SK-N-SH (cell line): Measurements from ENCODE around the gene SC5D. TPM values are rescaled to one million over a fixed set of nuclear protein-coding genes. Genes with fewer than 3 reads are reported as not detected.

Experiments
- CTCF ChIA-PET: fragments of 300-600, 350-600 bp; formaldehyde crosslinking; extraction: SDS; loops from one replicate; lab custom pipeline; 2021; lab: Yijun Ruan, JAX
- POLR2A ChIA-PET: fragments of 350-600 bp; sonication (Branson Sonifier 250); formaldehyde crosslinking; extraction: SDS; loops from one replicate; lab custom pipeline; 2020; ENCODE audit warnings: antibody characterized with exemption, inconsistent platforms; lab: Yijun Ruan, JAX
- DNase-seq: peaks from one replicate; pipeline ENCODE4 v3.0.0; 2012
- H2AFZ ChIP-seq: fragments of 200-600 bp; sonication (generic); 2 replicates; pipeline ENCODE4 v1.8.1; 2016; ENCODE audit warnings: antibody characterized with exemption, mild to moderate bottlenecking, low read depth
- H3F3A ChIP-seq: fragments of 200-600 bp; sonication (generic); replicated peaks from 2 replicates; pipeline ENCODE3; 2016; ENCODE audit warnings: antibody characterized with exemption, mild to moderate bottlenecking; ENCODE audit not compliant: insufficient read depth
- H3K27ac ChIP-seq, 2 experiments: fragments of 200-500 bp in 1 of 2; fragments of 200-600 bp in 1 of 2; sonication (Bioruptor generic) in 1 of 2; sonication (generic), shearing (Covaris generic) in 1 of 2; 2 replicates each; pipeline versions ENCODE4 v1.5.1 to v1.6.1; 2014 to 2016; ENCODE audit warnings: low read depth in 2 of 2, inconsistent platforms in 1 of 2, low read length in 1 of 2, mild to moderate bottlenecking in 1 of 2, mixed read lengths in 1 of 2
- H3K27me3 ChIP-seq: fragments of 200-600 bp; sonication (generic), shearing (Covaris generic); 2 replicates; pipeline ENCODE4 v1.6.1; 2016; ENCODE audit warnings: mixed run types; ENCODE audit not compliant: insufficient read depth
- H3K36me3 ChIP-seq, 2 experiments: fragments of 200-500 bp in 1 of 2; fragments of 200-600 bp in 1 of 2; sonication (Bioruptor generic) in 1 of 2; sonication (generic) in 1 of 2; replicated peaks in 1 of 2; 2 replicates each; pipeline versions ENCODE3 to v1.5.1; 2014 to 2016; ENCODE audit warnings: low read length in 1 of 2, mild to moderate bottlenecking in 1 of 2; ENCODE audit not compliant: insufficient read depth in 2 of 2, control insufficient read depth in 1 of 2
- H3K4me1 ChIP-seq, 2 experiments: fragments of 200-500 bp in 1 of 2; fragments of 200-600 bp in 1 of 2; sonication (Bioruptor generic) in 1 of 2; sonication (generic), shearing (Covaris generic) in 1 of 2; 2 replicates each; pipeline versions ENCODE4 v1.5.1 to v1.6.1; 2014 to 2016; ENCODE audit warnings: low read depth in 1 of 2, low read length in 1 of 2, mixed run types in 1 of 2; ENCODE audit not compliant: insufficient read depth in 2 of 2, control insufficient read depth in 1 of 2
- H3K4me2 ChIP-seq: fragments of 200-600 bp; sonication (generic), shearing (Covaris generic); 2 replicates; pipeline ENCODE4 v1.6.1; 2017; ENCODE audit warnings: mixed run types
- H3K4me3 ChIP-seq, 2 experiments: fragments of 200-500 bp in 1 of 2; fragments of 200-600 bp in 1 of 2; sonication (Bioruptor generic) in 1 of 2; sonication (generic), shearing (Covaris generic) in 1 of 2; 2 replicates each; pipeline versions ENCODE4 v1.5.1 to v1.8.1; 2014 to 2016; ENCODE audit warnings: low read depth in 2 of 2, inconsistent platforms in 1 of 2, low read length in 1 of 2, mild to moderate bottlenecking in 1 of 2, mixed read lengths in 1 of 2, moderate library complexity in 1 of 2
- H3K79me2 ChIP-seq: fragments of 200-600 bp; sonication (generic); 2 replicates; pipeline ENCODE4 v1.8.1; 2017; ENCODE audit warnings: mild to moderate bottlenecking; ENCODE audit not compliant: insufficient read depth
- H3K9ac ChIP-seq: fragments of 200-600 bp; sonication (generic); 2 replicates; pipeline ENCODE4 v1.6.1; 2017; ENCODE audit warnings: mixed run types
- H3K9me2 ChIP-seq: fragments of 200-600 bp; sonication (generic); 2 replicates; pipeline ENCODE4 v1.6.1; 2017; ENCODE audit warnings: mixed run types
- H3K9me3 ChIP-seq: fragments of 200-600 bp; sonication (generic); 2 replicates; pipeline ENCODE4 v1.6.1; 2017; ENCODE audit warnings: mixed run types, mild to moderate bottlenecking, moderate library complexity
- H4K20me1 ChIP-seq: fragments of 200-600 bp; sonication (generic); 2 replicates; pipeline ENCODE4 v1.6.1; 2017; ENCODE audit warnings: mild to moderate bottlenecking, mixed run types; ENCODE audit not compliant: insufficient read depth
- EP300 ChIP-seq, 2 experiments: IDR thresholded peaks; 2 replicates each; pipeline versions ENCODE4 v1.4.0 to v1.6.1; 2012; ENCODE audit warnings: borderline replicate concordance in 1 of 2, low read depth in 1 of 2, low read length in 1 of 2
- FOSL2 ChIP-seq: IDR thresholded peaks from 2 replicates; pipeline ENCODE4 v1.4.0; 2012; ENCODE audit warnings: low read depth, mild to moderate bottlenecking, moderate library complexity, borderline replicate concordance
- FOXJ3 ChIP-seq: sonication (generic); formaldehyde crosslinking; IDR thresholded peaks from 2 replicates; pipeline ENCODE4 v1.5.1; 2020; ENCODE audit warnings: mild to moderate bottlenecking, missing genetic modification reagents
- GABPA ChIP-seq: IDR thresholded peaks from 2 replicates; pipeline ENCODE4 v1.4.0; 2012; ENCODE audit warnings: low read depth, mild to moderate bottlenecking
- IRF3 ChIP-seq: fragments of 150-350 bp; IDR thresholded peaks from 2 replicates; pipeline ENCODE4 v1.6.1; 2016; ENCODE audit warnings: mild to moderate bottlenecking, low read depth, low read length
- JUND ChIP-seq: IDR thresholded peaks from 2 replicates; pipeline ENCODE4 v1.4.0; 2012
- MAX ChIP-seq: IDR thresholded peaks from 2 replicates; pipeline ENCODE4 v1.4.0; 2012; ENCODE audit warnings: low read depth
- MXI1 ChIP-seq: IDR thresholded peaks from 2 replicates; pipeline ENCODE4 v1.6.1; 2012; ENCODE audit warnings: mild to moderate bottlenecking, low read depth, low read length, improper control_type of control experiment
- POLR2AphosphoS5 ChIP-seq: IDR thresholded peaks from 2 replicates; pipeline ENCODE4 v1.6.1; 2012; ENCODE audit warnings: low read depth, low read length
- RAD21 ChIP-seq: IDR thresholded peaks from 2 replicates; pipeline ENCODE4 v1.6.1; 2012; ENCODE audit warnings: mild to moderate bottlenecking, low read length
- RFX5 ChIP-seq: IDR thresholded peaks from 2 replicates; pipeline ENCODE4 v1.6.1; 2012; ENCODE audit warnings: mild to moderate bottlenecking, improper control_type of control experiment, low read length
- RXRA ChIP-seq: IDR thresholded peaks from 2 replicates; pipeline ENCODE4 v1.4.0; 2012; ENCODE audit warnings: low read depth, mild to moderate bottlenecking, borderline replicate concordance
- SIN3A ChIP-seq: IDR thresholded peaks from 2 replicates; pipeline ENCODE4 v1.6.1; 2012; ENCODE audit warnings: low read depth, mild to moderate bottlenecking, low read length, moderate library complexity, borderline replicate concordance
- SMC3 ChIP-seq: IDR thresholded peaks from 2 replicates; pipeline ENCODE4 v1.6.1; 2012; ENCODE audit warnings: low read depth, low read length, improper control_type of control experiment
- TEAD4 ChIP-seq: IDR thresholded peaks from 2 replicates; pipeline ENCODE4 v1.4.0; 2012; ENCODE audit warnings: mild to moderate bottlenecking, borderline replicate concordance; ENCODE audit not compliant: insufficient read depth
- USF1 ChIP-seq: IDR thresholded peaks from 2 replicates; pipeline ENCODE4 v1.4.0; 2012; ENCODE audit warnings: low read depth, borderline replicate concordance
- YY1 ChIP-seq: IDR thresholded peaks from 2 replicates; pipeline ENCODE4 v1.4.0; 2012; ENCODE audit warnings: low read depth, mild to moderate bottlenecking
- WGBS: methylation state at CpG from one replicate; pipeline ENCODE4 v1.1.6; 2017; ENCODE audit warnings: low lambda C conversion rate; 5-methylcytosine and 5-hydroxymethylcytosine counted together
- polyA plus RNA-seq, 3 experiments: library from polyadenylated mRNA; depleted of rRNA; stranded (reverse); fragments of >200 nt; gene quantifications; 2 replicates each; pipeline ENCODE4 v1.2.3, GENCODE V29; 2012

The SC5D gene
- polyA plus RNA-seq, 1 of the 3 experiments (the other 2 are of a cell fraction) = 8.9 TPM

GRCh38 chr11:121282386-121282785 is 10.2 kb upstream of the SC5D start:
- no peak for DNase-seq
- WGBS = 20% methylated on average over 4 of the region's 4 CpGs
- H3K4me2 ChIP-seq = no peak overlapping the region
- no peaks in the 10 kb centered on the region for H3K79me2 ChIP-seq
- no peaks in the 10 kb centered on the region for H3K9me2 ChIP-seq
- no peaks in the 10 kb centered on the region for H4K20me1 ChIP-seq
- H3K4me3 ChIP-seq = no peak overlapping the region
- no peak for TF ChIP-seq RAD21
- TF ChIP-seq SIN3A = no peak
- no peak for TF ChIP-seq IRF3
- no peak for TF ChIP-seq RXRA
- TF ChIP-seq, all 33 proteins: peak for 0
- peaks cover 0 to 4% of the 10 kb centered on the region in 2 experiments; a peak in 1 of 4 replicates for H3K4me1 ChIP-seq
- H3K27ac ChIP-seq = no peak overlapping the region
- ChIA-PET POLR2A (no interaction called here), CTCF (no interaction called here)
- no peak overlapping the region for H3K9ac ChIP-seq
- no peak overlapping the region for H2AFZ ChIP-seq
- no peaks in the 10 kb centered on the region for H3F3A ChIP-seq
- no peaks in the 10 kb centered on the region for H3K9me3 ChIP-seq
- H3K27me3 ChIP-seq = peaks cover 8% of the 10 kb centered on the region; the same call in 1 of the 2 replicates
- no peaks in the 10 kb centered on the region for H3K36me3 ChIP-seq

- Histone ChIP-seq H3F3A (no peaks in the 10 kb centered on the region), H3K9me2 (no peaks in the 10 kb centered on the region), H3K27ac (no peak overlapping the region), H3K4me3 (no peak overlapping the region), H3K79me2 (no peaks in the 10 kb centered on the region), H3K36me3 (no peaks in the 10 kb centered on the region), H3K9ac (no peak overlapping the region), H3K9me3 (no peaks in the 10 kb centered on the region), H2AFZ (no peak overlapping the region), H4K20me1 (no peaks in the 10 kb centered on the region), H3K4me1 (peaks cover 0 to 4% of the 10 kb centered on the region in 2 experiments; a peak in 1 of 4 replicates), H3K4me2 (no peak overlapping the region), H3K27me3 (peaks cover 8% of the 10 kb centered on the region; the same call in 1 of the 2 replicates)
- POLR2A ChIA-PET = no interaction called here
- CTCF ChIA-PET = no interaction called here
- WGBS = 60% methylated on average over 4 of the region's 4 CpGs
- TF ChIP-seq POLR2AphosphoS5 (no peak), JUND (no peak)
- no peak for DNase-seq
Measured at GRCh38 chr11:121282886-121283502, 9.6 kb upstream of the SC5D start.

GRCh38 chr11:121291319-121291718 is 1.3 kb upstream of the SC5D start:
- Histone ChIP-seq H3K4me1 (peaks cover 0 to 4% of the 10 kb centered on the region in 2 experiments; a peak in 2 of 4 replicates), H4K20me1 (no peaks in the 10 kb centered on the region; the same call in 1 of the 2 replicates), H2AFZ (no peak overlapping the region), H3K36me3 (no peaks in the 10 kb centered on the region), H3K9me3 (no peaks in the 10 kb centered on the region), H3K27ac (no peak overlapping the region), H3K79me2 (peaks cover 29% of the 10 kb centered on the region; the same call in 1 of the 2 replicates), H3K9me2 (no peaks in the 10 kb centered on the region), H3F3A (no peaks in the 10 kb centered on the region), H3K9ac (no peak overlapping the region), H3K4me3 (no peak overlapping the region), H3K27me3 (no peaks in the 10 kb centered on the region), H3K4me2 (no peak overlapping the region)
- no peak for DNase-seq
- ChIA-PET CTCF (interaction anchor here (0.8 kb wide), 1 partner anchor 11 kb away, joined by 3 read pairs; no protein-coding TSS in a partner anchor), POLR2A (interaction anchor here (1.2 kb wide), 1 partner anchor 10 kb away, joined by 3 read pairs; no protein-coding TSS in a partner anchor)
- 69% methylated on average over 3 of the region's 3 CpGs for WGBS
- TF ChIP-seq EP300 (IDR thresholded peaks at IDR 0.05; ENCODE audit: borderline replicate concordance in 1 of 2, low read depth in 1 of 2, low read length in 1 of 2) = no peak
- TF ChIP-seq GABPA = no peak
- TF ChIP-seq SMC3 = no peak
- no peak for TF ChIP-seq RFX5
- TF ChIP-seq FOXJ3 (CRISPR knock-in tag) = no peak
- TF ChIP-seq TEAD4 = no peak
- TF ChIP-seq MAX = no peak
- no peak for TF ChIP-seq USF1
- no peak for TF ChIP-seq RXRA
- TF ChIP-seq YY1 = no peak
- TF ChIP-seq JUND = no peak
- TF ChIP-seq IRF3 = no peak
- no peak for TF ChIP-seq SIN3A
- no peak for TF ChIP-seq MXI1
- TF ChIP-seq POLR2AphosphoS5 = no peak
- no peak for TF ChIP-seq FOSL2
